PFSK-1 (cell line): ENCODE measurements around the gene CLCN2.

Experiments
- FOXP2 ChIP-seq: optimal IDR thresholded peaks from 2 replicates; pipeline ENCODE3; 2011; ENCODE audit warnings: borderline replicate concordance, control low read depth, inconsistent platforms; ENCODE audit not compliant: insufficient read depth; ENCODE audit errors: extremely low read length, extremely low read depth
- POLR2AphosphoS5 ChIP-seq: IDR thresholded peaks from 2 replicates; pipeline ENCODE4 v1.6.1; 2012; ENCODE audit warnings: low read depth, mild to moderate bottlenecking, control low read depth, low read length, moderate library complexity
- SIN3A ChIP-seq: IDR thresholded peaks from 2 replicates; pipeline ENCODE4 v1.6.1; 2012; ENCODE audit warnings: mild to moderate bottlenecking, low read length, moderate library complexity, borderline replicate concordance; ENCODE audit not compliant: insufficient read depth

- no peak for TF ChIP-seq FOXP2
- TF ChIP-seq POLR2AphosphoS5: no peak
- TF ChIP-seq SIN3A: no peak
These were observed 1.8 kb downstream of the CLCN2 start for GRCh38 chr3:184359610-184360009.
